Activated CD8-positive, alpha-beta memory T cell treated with anti-CD3 and anti-CD28 coated beads for 24 hours (primary cell): ENCODE data around the gene ULK4.
"Not testable (repeated sequence)": the region's sequence is repeated elsewhere in the genome, so short reads cannot be mapped to it uniquely, and the experiment has no call there.

Experiments
- DNase-seq: peaks from one replicate; pipeline ENCODE4 v3.0.0-alpha.2; 2020

ULK4 gene

DNA sequence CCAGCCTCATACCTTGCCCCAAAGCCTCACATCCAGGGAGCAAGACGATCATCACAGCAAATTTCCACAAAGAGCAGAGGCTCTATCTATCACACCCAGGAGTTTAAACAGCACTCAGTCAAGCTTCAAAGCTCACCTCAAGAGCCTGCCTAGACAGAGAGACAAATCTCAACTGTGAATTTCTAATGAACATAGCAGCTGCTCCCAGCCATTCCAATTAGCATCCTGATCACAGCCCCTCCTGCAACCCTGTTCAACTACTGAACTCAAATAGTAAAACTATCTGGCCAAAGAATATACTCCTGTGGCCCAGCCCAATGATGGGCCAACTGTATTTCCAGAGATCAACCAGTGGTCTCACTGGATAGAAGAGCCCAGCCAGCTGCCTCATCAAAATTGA lies 492.8 kb downstream of the ULK4 start:
- DNase-seq, result no peak

DNA sequence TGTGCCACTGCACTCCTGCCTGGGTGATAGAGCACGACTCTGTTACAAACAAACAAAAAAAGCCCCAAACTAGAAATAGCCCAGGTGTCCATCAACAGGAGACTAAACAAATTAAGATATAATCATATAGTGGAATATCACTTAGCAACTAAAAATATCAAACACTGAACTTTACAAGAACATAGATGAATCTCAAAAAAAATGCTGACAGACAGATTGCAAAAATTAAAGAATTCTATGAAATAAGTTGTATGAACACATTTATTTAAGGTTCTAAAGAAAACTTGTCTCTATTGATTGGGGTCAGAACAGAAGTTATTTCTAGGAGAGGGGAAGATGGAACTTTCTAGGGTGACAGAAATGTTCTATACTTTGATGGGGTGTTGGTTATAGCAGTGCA lies 494.4 kb downstream of the ULK4 start:
- DNase-seq, result no peak

DNA sequence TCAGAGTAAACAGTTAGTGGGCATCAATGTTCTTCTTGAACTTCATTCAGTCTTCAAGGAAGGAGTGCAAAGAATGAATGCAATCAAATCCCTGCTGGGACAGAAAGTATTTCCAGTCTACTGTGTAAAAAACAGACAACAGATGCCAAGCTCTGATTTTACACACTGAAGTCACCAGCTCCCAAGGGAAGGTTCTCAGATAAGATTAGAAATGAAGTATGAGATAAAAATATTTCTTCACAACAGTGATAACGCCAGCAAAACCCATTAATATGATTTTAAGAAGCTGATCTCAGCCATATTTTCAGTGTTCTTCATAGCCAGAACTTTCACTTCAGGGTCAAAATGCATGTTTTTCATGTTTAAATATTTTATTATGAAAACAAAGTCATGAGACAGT lies 497.0 kb downstream of the ULK4 start:
- DNase-seq, result no peak

DNA sequence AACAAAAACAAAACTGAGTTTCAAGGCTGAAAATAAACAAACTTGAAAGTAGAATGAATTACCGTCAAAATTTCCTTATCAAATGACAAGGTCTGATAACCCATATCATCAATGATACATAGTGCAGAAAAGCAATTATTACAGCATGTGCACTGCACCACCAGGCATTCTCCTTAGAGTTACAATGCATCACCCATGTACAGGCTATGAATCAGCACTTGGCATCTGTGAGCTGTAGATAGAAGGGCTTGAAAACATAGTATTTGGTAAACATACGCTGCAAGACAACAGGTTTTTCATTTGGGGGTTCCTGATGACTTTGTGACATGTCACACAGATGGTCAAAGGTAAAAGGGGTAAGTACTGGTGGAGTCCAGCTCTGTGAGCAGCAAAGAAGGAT lies 497.5 kb downstream of the ULK4 start:
- DNase-seq, result no peak

DNA sequence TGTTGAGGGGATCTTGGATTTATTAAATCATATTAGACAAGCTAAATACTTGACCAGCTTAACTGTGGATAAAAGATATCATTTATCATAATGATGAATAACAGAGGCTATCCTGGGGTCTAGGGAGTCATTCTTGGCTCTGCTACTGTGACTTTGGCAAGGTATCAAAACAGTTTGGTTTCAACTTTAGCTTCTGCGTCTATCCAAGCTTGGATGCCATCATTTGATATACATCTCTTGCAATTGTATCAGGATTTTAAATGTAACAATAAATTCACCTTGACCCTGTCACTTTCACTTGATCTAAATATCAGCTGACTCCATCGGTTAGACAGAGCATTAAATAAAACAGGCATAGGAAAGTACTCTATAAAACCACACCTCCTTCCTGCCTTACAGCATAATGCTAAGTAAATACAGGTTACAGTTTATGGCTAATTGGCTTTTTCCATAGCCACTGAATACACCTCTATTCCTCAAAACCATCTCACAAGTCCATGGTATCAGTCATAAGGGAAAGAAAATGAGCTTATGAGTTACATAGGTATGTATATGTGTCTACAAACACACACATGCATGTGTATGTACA lies 499.7 kb downstream of the ULK4 start:
- DNase-seq, result no peak

DNA sequence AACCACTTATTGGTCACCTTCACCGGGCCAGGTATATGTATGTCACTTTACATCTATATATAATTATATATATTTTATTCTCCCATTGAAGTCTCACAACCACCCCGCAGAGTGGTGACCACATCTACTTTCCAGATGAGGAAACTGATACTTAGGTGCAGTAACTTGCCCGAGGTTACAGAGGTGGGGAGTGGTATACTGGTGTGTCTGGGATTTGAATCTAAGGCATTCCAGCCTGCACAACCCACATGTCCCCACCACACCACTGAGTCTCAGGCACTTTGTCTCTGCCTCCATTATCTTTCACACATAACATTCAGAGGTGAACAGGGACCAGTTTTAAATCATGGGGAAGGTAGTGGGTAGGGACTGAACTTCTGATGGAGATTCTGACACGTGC lies 501.2 kb downstream of the ULK4 start:
- no peak for DNase-seq

DNA sequence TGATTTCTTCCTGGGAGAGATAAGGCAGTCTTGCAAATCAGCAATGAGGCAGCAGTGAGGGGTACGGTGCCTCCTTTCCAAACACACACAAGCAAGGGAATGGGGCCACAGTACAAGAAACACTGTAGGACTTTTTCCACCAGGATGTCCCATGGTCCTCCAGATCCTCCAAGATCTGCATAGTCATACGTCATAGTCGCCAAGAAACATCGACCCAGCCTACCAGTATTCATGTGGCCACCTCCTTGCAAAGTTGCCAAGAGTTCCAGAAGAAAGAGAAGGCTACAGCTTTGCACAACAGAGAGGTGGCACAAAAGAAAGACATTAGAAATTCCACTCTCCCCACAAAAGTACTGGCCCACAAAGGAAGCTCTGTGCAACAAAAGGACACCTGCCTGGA lies 504.7 kb downstream of the ULK4 start:
- DNase-seq, result no peak

DNA sequence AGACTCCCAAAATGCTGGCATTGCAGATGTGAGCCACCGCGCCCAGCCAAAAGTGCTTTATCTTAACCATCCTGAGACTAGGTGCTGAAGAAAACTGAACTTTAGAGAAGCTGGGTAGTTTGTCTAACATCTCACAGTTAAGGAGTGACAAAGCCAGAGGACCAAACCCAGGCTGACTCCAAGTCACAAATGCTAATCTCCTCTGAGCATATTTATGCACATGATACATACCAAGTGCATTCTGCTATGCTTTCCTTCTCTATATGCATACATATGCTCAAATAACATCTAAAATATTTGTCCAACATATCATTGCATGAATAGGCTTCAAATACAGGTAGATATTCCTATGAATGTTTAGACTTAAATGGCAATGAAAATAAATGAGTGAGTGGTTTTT lies 505.7 kb downstream of the ULK4 start:
- no peak for DNase-seq

DNA sequence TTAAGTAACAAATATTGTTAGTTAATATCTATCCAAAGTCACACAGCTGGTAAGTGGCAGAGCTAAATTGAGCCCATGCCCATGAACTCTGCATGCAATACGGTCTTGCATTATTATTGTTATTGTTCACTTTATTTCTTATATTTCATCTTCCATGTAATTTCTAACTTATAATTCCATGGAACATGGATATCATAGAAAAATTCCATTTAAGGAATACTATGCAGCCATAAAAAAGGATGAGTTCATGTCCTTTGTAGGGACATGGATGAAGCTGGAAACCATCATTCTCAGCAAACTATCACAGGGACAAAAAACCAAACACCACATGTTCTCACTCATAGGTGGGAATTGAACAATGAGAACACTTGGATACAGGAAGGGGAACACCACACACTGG lies 508.3 kb downstream of the ULK4 start:
- not testable (repeated sequence) for DNase-seq

DNA sequence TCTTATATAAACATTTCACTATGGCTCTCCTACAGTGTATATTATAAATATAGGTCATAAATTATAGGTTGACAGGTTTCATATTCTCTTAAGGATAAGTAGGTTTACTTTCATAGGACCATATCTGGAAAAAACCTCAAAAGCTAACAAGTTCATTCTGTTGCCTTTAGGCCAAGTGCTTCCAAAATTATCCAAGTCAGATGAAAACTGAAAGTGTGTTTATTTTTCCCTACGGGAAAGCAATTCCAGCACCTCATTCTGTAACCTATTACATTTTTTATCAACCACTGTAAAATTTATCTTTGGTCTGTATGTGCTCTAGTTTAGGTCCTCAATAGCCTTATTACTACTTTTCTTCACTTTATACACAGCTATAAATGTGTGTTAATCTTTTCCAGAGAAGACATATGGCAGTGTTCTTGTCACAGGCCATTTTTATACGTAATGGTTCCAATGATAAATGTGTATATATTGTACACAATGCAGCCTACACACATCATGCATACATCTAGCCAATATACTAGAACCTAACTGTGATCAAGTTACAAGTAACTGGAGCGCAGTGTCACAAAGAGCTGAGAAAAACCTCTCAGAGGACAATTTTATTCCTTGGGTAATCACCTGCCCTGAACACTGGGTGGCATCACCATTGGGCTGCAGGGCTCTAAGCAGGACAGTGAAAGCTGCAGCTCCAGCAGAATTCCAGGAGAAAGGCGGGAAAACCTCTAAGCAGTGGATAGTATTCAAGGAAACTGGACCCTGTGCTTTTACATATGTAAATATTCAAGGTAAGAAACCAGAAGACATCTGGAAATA lies 511.3 kb downstream of the ULK4 start:
- no peak for DNase-seq

DNA sequence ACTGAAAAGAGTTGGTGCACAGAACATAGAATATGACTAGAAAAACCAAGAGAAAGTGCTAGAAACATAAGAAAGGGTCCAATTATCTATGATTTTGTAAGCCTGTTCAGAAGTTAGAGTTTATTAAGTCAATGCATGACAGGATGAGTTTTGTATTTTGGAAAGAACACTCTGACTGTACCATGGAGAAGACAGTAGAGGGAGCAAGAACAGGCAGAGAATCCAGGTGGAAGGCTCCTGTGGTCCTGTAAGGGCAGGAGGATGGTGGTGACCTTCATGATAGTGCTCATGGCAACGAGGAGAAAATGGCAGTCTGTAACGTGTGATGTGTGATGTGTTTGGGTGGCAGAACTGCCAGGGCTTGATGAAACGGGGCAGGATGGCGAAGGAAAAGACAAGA lies 513.5 kb downstream of the ULK4 start:
- no peak for DNase-seq

DNA sequence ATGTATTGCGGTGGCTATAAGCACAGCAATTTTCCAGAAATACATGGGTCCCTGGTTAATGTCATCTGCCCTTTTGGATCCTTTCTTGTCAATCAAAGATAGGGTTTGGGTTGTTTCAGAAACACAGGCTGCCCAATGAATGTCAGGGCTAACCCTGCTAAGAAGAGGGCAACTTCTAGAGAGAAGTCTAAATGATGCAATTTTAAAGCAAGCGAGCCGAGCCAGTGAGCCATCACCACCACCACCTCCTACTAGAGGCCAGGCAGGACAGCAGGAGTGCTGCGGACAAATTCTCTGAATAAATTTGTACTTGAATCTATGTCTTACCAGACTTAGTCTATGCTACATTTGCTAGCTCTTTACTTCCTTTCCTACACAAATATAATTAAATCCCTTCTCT lies 514.2 kb downstream of the ULK4 start:
- DNase-seq, result no peak

DNA sequence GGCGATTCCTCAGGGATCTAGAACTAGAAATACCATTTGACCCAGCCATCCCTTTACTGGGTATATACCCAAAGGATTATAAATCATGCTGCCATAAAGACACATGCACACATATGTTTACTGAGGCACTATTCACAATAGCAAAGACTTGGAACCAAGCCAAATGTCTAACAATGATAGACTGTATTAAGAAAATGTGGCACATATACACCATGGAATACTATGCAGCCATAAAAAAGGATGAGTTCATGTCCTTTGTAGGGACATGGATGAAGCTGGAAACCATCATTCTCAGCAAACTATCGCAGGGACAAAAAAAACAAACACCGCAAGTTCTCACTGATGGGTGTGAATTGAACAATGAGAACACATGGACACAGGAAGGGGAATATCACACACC lies 515.6 kb downstream of the ULK4 start:
- not testable (repeated sequence) for DNase-seq

DNA sequence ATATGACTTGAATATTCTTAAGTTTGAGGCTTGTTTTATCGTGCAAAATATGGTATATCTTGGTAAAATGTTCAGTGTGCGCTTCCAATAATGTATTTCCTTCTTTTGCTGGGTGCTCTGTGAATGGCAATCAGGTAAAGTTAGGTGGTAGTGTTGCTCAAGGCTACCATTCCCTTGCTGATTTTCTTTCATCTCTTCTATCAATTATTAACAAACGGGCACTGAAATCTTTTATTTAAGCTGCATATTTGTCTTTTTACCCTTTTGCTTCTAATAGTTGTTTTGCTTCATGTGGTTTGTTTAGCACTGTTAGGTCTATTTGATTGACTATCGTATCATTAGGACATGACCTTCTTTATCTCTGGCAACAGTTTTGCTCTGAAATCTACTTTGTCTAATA lies 520.3 kb downstream of the ULK4 start:
- DNase-seq, result no peak

DNA sequence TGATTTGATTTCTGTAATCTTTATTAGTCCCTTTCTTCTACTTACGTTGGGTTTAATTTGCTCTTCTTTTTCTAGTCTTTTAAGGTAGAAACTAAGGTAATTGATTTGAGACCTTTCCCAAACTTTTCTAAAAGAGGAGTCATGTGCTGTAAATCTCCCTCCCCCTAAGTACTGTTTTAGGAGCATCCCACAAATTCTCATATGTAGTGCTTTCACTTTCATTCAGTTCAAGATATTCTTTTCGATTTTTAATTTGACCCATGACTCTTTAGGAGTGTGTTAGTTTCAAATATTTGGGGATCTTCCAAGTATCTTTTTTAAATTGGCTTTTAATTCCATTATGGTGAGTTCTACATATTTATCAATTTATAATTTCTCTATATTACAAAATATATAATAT lies 520.8 kb downstream of the ULK4 start:
- DNase-seq, result no peak

DNA sequence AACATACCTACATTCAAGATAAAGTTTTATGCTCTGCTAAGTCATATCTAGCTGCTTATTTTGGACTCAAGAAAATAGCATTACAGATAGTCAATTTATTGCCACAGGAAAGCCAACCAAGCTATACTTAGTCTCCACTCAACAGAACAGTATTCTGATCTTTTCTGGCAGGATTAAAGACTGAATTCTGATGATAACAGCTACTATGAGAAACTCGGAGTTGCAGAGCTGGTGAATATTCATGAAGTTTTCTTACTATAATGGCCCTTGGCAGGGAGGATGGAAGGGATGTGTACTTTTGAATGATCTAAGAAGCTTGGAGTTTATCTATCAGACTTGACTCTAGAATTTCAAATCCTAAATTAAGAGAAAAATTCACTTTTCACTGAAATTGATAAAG lies 524.9 kb downstream of the ULK4 start:
- DNase-seq, result no peak

DNA sequence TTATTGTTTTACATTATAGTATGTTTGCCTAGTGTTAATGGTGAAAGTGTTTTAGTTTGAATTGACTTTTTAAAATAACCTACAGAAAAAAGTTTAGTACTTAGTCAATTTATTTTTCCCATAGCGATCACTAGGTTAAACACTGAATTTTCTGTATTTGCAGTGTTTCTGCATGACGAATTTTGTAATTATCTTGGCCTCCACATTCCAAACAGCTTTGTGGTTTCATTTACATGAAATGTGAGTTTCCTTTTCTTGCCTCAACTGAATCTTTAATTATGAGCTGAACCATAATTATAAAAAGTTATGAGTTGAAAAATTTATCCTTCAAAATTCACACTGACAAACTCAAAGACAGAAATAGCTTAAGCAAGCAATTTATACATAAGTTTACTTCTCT lies 527.1 kb downstream of the ULK4 start:
- no peak for DNase-seq

DNA sequence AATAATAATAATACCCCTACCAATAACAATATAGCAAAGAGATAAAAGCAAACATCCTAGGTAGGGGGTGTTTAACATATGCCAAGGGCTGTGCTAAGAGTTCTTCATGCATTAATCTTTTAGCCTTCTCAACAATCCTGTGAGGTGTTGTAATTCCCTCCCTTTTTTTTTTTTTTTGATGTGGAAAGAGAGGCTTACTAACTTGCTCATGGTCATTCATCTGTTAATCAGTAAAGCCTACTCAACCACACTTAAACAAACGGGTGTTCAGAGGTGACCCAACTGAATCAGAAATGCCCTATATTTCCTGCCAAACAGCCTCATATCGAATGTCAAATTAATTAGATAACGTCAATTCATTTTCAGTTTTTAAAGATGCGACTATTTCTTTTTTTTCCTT lies 530.5 kb downstream of the ULK4 start:
- DNase-seq, result no peak

DNA sequence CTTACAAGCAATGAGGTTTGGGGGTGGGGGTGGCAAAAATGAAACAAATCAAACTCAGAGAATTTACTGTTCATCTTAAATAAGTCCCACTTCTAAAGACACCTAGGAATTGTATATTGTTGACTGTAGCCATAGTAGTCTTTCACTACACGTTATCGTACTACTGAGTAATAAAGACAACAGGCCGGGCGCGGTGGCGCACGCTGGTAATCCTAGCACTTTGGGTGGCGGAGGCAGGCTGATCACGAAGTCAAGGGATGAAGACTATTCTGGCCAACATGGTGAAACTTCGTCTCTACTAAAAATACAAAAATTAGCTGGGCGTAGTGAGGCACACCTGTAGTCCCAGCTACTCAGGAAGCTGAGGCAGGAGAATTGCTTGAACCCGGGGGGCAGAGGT lies 531.0 kb downstream of the ULK4 start:
- no peak for DNase-seq

DNA sequence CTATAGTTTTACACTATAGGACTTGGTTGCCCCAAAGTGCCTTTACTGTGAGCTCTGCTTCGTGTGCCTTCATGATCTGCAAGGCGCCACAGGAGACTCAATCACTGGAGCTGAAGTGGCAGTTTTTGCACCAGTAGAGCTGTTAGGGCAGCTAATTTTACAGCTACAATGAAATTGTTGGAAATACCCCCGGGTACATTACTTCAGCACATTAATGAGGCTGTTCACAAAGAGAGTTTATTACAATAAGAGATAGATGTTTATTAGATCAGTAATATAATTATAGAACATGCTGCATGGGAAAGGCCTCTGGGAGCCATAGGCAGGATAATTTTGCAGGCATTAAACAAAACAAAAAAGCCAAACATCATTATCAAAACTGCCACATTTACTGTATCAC lies 531.5 kb downstream of the ULK4 start:
- no peak for DNase-seq

DNA sequence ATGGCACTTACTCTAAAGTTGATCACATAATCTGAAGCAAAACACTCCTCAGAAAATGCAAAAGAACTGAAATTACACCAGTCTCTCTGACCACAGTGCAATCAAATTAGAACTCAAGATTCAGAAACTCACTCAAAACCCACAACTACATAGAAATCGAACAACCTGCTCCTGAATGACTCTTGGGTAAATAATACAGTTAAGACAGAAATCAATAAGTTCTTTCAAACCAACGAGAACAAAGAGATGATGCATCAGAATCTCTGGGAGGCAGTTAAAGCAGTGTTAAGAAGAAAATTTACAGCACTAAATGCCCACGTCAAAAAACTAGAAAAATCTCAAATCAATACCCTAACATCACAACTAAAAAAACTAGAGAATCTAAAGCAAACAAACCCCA lies 535.4 kb downstream of the ULK4 start:
- DNase-seq, result no peak

DNA sequence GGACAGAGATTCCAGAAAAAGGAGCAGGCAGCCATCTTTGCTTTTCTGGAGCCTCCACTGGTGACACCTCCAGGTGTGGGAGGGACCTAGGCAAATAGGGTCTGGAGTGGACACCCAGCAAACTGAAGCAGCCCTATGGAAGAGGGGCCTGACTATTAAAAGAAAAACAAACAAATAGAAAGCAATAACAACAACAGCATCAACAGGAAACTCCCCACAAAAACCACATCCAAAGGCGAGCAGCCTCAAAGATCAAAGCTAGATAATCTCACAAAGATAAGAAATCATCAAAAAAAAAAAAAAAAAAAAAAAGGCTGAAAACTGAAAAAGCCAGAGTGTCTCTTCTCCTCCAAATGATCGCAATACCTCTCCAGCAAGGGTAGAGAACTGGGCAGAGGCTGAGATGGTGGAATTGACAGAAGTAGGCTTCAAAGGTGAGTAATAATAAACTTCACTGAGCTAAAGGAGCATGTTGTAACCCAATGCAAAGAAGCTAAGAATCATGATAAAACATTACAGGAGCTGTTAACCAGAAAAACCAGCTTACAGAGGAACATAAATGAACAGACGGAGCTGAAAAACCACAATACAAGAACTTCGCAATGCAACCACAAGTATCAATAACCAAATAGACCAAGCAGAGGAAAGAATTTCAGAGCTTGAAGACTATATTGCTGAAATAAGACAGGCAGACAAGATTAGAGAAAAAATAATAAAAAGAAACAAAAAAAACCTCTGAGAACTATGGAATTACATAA lies 537.2 kb downstream of the ULK4 start:
- no peak for DNase-seq

DNA sequence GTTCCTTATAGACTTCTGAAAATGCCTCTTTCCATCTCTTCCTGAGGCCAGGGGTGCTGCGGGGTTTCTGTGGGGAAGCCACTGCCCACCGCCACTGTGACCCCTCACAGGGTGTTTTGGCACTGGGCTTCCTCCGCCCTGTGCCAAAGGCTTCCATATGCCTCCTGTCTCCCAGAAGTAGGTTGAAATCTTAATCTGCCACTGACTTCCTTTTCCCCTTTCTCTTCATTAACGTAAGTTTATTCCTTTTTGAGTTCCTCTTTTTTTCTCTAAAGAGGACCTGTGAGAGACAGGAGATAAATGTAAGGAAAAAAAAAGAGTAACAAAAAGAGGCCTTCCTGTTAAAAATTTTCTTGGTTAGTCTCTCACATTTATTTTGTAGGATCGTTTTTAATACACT lies 542.1 kb downstream of the ULK4 start:
- no peak for DNase-seq

DNA sequence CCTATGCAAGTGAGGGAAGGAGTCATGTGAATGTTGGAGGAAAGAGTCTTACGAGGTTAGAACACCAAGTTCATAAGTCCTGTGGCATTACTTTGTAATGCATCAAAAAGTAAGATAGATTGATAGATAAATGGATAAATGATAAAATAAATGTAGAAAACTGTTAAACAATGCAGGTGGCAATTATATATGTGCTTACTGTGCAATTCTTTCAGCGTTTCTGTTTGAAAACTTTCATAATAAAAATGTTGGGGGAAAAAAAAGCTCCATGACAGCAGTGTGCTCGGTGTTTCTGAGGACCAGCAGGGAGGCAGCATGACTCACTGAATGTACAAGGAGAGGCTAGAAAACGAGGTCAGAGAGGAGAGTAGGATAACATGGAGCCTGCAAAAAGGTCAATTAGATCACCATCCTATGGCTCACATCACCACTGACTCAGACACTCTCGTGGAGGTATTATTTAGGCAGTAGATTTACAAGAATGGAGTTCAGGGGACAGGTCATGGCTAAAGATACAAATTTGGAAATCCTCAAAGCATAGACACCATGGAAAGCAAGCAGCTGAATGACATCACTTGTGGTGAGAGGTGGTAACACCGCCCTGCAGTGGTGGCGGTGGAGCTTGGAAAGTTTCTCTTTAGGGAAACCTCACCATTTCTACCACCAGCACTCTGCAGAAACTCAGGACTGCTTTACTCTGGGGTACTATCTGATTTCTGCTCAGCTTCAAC lies 542.8 kb downstream of the ULK4 start:
- no peak for DNase-seq
